ENCODE results near the gene GGT5. TPM values are rescaled to one million over a fixed set of nuclear protein-coding genes. Genes with fewer than 3 reads are reported as not detected.
"Not testable (repeated sequence)": the region's sequence is repeated elsewhere in the genome, so short reads cannot be mapped to it uniquely, and the experiment has no call there.

The GGT5 gene
- total and polyA plus RNA-seq, 7 donors: 2.8 to 35.2 (median 22.5) TPM

- intact Hi-C loops (cut with DNase I): no loop called here
- Histone ChIP-seq H3K9me3 (no peaks in the 10 kb centered on the region), H3K4me1 (peaks cover 0 to 4% (median 2%) of the 10 kb centered on the region in 4 donors), H3K27ac (no peak overlapping the region), H3K36me3 (no peaks in the 10 kb centered on the region), H3K27me3 (no peaks in the 10 kb centered on the region), H3K4me3 (no peak overlapping the region)
- DNase-seq: no peak
- TF ChIP-seq EP300 (IDR thresholded peaks at IDR 0.05): no peak
- no peak for TF ChIP-seq POLR2A (IDR thresholded peaks at IDR 0.05)
- TF ChIP-seq, protein P1, sequence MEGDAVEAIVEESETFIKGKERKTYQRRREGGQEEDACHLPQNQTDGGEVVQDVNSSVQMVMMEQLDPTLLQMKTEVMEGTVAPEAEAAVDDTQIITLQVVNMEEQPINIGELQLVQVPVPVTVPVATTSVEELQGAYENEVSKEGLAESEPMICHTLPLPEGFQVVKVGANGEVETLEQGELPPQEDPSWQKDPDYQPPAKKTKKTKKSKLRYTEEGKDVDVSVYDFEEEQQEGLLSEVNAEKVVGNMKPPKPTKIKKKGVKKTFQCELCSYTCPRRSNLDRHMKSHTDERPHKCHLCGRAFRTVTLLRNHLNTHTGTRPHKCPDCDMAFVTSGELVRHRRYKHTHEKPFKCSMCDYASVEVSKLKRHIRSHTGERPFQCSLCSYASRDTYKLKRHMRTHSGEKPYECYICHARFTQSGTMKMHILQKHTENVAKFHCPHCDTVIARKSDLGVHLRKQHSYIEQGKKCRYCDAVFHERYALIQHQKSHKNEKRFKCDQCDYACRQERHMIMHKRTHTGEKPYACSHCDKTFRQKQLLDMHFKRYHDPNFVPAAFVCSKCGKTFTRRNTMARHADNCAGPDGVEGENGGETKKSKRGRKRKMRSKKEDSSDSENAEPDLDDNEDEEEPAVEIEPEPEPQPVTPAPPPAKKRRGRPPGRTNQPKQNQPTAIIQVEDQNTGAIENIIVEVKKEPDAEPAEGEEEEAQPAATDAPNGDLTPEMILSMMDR (IDR thresholded peaks at IDR 0.05): no peak
- TF ChIP-seq POLR2AphosphoS5 (IDR thresholded peaks at IDR 0.05): no peak
Observed at GRCh38 chr22:24265734-24266133, 20.9 kb upstream of the GGT5 start.

DNA sequence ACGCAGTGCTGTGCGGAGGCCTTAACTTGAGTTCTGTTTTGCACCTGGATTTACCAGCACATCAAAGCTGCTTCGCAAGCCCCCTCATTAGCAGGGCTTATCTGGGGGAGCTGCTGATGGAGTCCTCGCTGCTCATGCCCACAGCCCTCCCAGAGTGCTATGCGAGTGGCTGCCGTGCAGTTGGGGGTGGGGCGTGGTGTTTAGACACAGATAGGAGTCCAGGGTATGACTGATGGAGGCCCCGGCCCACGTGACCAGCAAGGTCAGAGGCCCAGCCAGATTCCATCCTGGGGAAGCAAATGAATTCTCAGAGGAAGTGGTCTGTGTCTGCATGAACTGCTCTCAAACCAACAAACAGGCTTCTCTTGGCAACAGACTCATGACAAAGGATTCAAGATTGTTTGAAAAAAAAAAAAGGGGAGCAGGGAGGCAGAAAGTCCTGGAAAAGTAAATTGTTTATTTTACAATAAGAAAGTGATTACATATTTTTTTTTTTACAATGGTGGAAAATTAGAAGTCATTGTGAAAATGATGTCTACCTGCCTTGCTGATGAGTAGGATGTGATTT lies 19.5 kb upstream of the GGT5 start:
- H3K27ac ChIP-seq; DNase-seq; H3K4me1 ChIP-seq; H3K9me3 ChIP-seq; H3K27me3 ChIP-seq; H3K36me3 ChIP-seq; intact Hi-C loops (cut with DNase I); H3K4me3 ChIP-seq: not testable (repeated sequence)
- 84 to 92% methylated on average over 3 of the region's 9 CpGs for WGBS, 2 donors

DNA sequence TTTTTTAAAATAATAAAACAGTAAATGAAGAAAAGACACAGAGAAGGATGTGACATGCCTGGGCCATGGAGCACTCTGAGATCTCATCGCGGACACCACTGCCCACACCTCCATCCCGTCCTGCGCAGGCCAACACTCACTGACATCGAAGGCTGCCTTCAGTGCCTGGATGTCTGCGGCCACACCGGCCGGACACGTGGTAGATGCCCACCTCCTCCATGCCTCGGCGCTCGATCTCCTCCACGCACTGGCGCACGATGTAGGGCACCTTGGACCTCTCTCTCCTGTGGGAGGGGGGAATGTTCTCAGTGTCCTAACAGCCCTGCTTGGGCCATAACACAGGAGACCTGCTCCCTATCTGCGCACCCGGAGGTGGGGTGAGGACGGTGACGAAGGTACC lies 18.6 kb upstream of the GGT5 start:
- H3K27ac ChIP-seq; H3K27me3 ChIP-seq; H3K4me3 ChIP-seq; H3K4me1 ChIP-seq; intact Hi-C loops (cut with DNase I); H3K36me3 ChIP-seq; DNase-seq; H3K9me3 ChIP-seq: not testable (repeated sequence)
- 96 to 97% methylated on average over 19 of the region's 19 CpGs for WGBS, 2 donors

DNA sequence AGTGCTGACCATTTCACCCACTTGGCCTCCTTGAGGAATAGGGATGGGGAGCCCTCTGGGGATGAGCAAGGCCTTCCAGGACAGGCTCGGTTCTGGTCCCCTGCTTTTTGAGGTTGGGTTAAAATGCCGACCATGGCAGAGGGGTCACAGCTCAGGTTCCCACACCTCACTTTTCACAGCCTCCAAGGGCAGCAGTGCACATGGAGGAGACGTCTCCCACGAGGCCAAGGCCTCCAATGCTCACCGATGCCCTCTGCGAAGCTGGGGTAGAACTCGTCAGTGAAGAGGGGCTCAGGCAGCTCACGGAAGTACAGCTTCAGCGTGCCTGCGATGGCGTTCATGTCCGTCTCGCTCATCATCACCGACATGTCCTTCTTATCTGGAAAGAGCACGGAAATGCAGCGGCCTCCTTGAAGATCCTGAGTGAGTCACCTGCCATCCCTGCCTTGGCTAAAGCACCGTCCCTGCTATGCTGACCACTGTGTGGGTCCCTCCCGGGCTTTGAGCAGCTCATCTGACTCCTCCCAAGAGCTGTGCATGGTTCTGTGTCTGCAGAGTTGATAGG lies 17.4 kb upstream of the GGT5 start:
- intact Hi-C loops (cut with DNase I); H3K4me3 ChIP-seq; H3K27ac ChIP-seq; H3K4me1 ChIP-seq; H3K27me3 ChIP-seq; H3K36me3 ChIP-seq; H3K9me3 ChIP-seq; DNase-seq: not testable (repeated sequence)
- 92 to 93% methylated on average over 18 of the region's 18 CpGs for WGBS, 2 donors

DNA sequence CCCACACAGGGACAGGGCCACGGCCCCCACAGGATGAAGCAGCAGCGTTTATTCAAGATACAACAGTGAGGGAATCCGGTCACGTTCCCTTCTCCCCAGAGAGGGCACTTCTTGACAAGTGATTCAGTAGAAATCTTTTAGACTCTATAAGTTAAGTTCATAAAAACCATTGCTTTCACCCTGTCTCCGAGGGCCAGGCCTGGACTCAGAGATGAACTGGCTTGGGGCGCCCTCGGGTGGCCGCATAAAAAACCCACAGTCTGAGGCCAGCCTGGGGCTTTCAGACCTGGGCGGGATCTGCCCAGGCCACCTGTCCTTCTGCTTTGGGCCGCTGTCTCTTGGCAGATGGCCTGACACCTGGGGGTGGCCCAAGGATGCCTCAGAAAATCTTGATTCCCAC lies 14.6 kb upstream of the GGT5 start:
- 4 to 9% methylated on average over 5 to 8 of the region's 10 CpGs for WGBS, 2 donors
- H3K27me3 ChIP-seq; H3K36me3 ChIP-seq; H3K4me3 ChIP-seq; H3K9me3 ChIP-seq; intact Hi-C loops (cut with DNase I); H3K4me1 ChIP-seq: not testable (repeated sequence)
- TF ChIP-seq, protein P1 (IDR thresholded peaks at IDR 0.05): peak; percentile 18 to 36 (median 24)
- peak; percentile 87 for DNase-seq
- peak overlapping the region in 1 of 4 donors; percentile 42 for H3K27ac ChIP-seq

- not testable (repeated sequence) for DNase-seq
Observed at GRCh38 chr22:24256736-24257135, 11.9 kb upstream of the GGT5 start.

GRCh38 chr22:24256136-24256535 lies 11.3 kb upstream of the GGT5 start:
- DNase-seq; H3K27ac ChIP-seq; H3K27me3 ChIP-seq; H3K36me3 ChIP-seq; H3K4me1 ChIP-seq; H3K4me3 ChIP-seq; intact Hi-C loops (cut with DNase I); H3K9me3 ChIP-seq: not testable (repeated sequence)
- whole genome bisulfite sequencing, 2 donors: 87 to 94% methylated on average over 12 to 13 of the region's 13 CpGs

More at GRCh38 chr22:24256736-24257135, 11.9 kb upstream of the GGT5 start:
- H3K9me3 ChIP-seq; H3K27ac ChIP-seq; H3K4me3 ChIP-seq; H3K27me3 ChIP-seq; H3K4me1 ChIP-seq; intact Hi-C loops (cut with DNase I); H3K36me3 ChIP-seq: not testable (repeated sequence)
- WGBS, 2 donors: 94 to 95% methylated on average over 6 of the region's 7 CpGs

DNA sequence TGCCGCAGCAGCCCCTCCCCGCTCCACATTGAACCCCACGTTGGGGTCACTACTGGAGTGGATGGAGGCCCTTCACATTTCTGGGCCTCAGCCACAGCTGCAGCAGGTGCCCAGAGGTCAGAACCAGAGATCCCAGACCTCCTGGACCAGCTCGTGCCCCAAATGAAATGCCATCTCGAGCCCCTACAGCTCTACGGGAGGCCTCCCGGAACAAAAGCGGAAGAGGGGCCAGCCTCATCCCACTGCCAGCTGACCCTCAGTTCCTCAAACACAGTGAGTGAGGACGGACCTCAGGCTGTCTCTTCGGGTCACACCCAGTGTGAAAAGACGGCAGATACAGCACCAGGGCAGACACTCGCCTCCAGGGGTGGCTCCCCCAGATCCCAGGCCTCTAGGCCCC lies 8.2 kb upstream of the GGT5 start:
- H3K4me1 ChIP-seq; H3K4me3 ChIP-seq; DNase-seq; H3K9me3 ChIP-seq; H3K36me3 ChIP-seq; H3K27ac ChIP-seq; intact Hi-C loops (cut with DNase I); H3K27me3 ChIP-seq: not testable (repeated sequence)
- WGBS, 2 donors: 94 to 95% methylated on average over 12 of the region's 12 CpGs

DNA sequence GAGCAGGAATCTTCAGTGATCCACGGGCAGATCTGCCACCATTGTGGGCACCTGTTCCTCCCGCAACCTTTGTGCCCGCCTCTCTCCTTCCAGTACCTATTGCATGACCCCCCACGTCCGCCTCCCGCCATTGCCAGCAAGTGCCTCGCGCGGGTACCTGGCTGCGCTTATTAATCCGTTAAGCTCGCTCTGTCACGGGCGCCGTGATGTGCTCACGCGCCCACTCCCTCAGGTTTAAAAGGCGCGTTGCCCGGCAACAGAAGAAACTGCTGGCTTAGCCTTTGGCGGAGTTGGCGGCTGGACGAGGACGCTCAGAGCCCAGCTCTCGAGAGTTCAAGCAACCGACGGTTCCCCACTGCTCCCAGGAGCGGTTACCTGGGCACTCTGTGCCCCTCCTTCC lies 6.4 kb upstream of the GGT5 start:
- intact Hi-C loops (cut with DNase I); H3K4me3 ChIP-seq; H3K36me3 ChIP-seq; H3K27ac ChIP-seq; H3K27me3 ChIP-seq; H3K9me3 ChIP-seq: not testable (repeated sequence)
- DNase-seq: peak; percentile 41
- WGBS, 2 donors: 94 to 95% methylated on average over 19 to 20 of the region's 28 CpGs
- H3K4me1 ChIP-seq: peaks cover 0 to 17% (median 14%) of the 10 kb centered on the region in 4 donors

GRCh38 chr22:24249413-24249812 lies 4.5 kb upstream of the GGT5 start:
- H3K27me3 ChIP-seq, H3K27ac ChIP-seq, H3K4me3 ChIP-seq, H3K9me3 ChIP-seq, H3K36me3 ChIP-seq: not testable (repeated sequence)
- peaks cover 0 to 33% (median 28%) of the 10 kb centered on the region in 4 donors for H3K4me1 ChIP-seq
- intact Hi-C loops (cut with DNase I): loop anchor here (5.0 kb wide), 1 partner anchor 142 kb away; no protein-coding TSS in a partner anchor
- WGBS, 2 donors: 88 to 91% methylated on average over 5 to 7 of the region's 8 CpGs
- peak; percentile 20 for DNase-seq

- not testable (repeated sequence) for H3K4me3 ChIP-seq, H3K9me3 ChIP-seq, H3K27ac ChIP-seq, H3K27me3 ChIP-seq, H3K36me3 ChIP-seq, DNase-seq
- H3K4me1 ChIP-seq: peaks cover 0 to 34% (median 31%) of the 10 kb centered on the region in 4 donors
- WGBS, 2 donors: 91 to 92% methylated on average over 15 of the region's 15 CpGs
- intact Hi-C loops (cut with DNase I): loop anchor here (5.0 kb wide), 1 partner anchor 141 kb away; no protein-coding TSS in a partner anchor
Observed at GRCh38 chr22:24248611-24249010, 3.7 kb upstream of the GGT5 start.
